Fibroblast of lung (primary cell): ENCODE measurements around the gene SH3PXD2A.

ENCODE experiments used
- EZH2 ChIP-seq: IDR thresholded peaks from 2 replicates; pipeline ENCODE4 v1.5.1; 2012; ENCODE audit warnings: low read length, control low read depth, mild to moderate bottlenecking; ENCODE audit errors: missing control alignments
- TF ChIP-seq, protein P1 (sequence below), 2 donors: IDR thresholded peaks in 1 of 2; conservative IDR thresholded peaks in 1 of 2; 1 replicate in 1 of 2; 2 replicates in 1 of 2; pipeline ENCODE4 v1.5.1; 2011 to 2012; ENCODE audit warnings: low read length in 2 of 2, control low read depth in 1 of 2, inconsistent platforms in 1 of 2, low read depth in 1 of 2, mild to moderate bottlenecking in 1 of 2

GRCh38 chr10:103669944-103670343, 185.4 kb downstream of the SH3PXD2A start:
- TF ChIP-seq EZH2, result no peak
- TF ChIP-seq, protein P1, sequence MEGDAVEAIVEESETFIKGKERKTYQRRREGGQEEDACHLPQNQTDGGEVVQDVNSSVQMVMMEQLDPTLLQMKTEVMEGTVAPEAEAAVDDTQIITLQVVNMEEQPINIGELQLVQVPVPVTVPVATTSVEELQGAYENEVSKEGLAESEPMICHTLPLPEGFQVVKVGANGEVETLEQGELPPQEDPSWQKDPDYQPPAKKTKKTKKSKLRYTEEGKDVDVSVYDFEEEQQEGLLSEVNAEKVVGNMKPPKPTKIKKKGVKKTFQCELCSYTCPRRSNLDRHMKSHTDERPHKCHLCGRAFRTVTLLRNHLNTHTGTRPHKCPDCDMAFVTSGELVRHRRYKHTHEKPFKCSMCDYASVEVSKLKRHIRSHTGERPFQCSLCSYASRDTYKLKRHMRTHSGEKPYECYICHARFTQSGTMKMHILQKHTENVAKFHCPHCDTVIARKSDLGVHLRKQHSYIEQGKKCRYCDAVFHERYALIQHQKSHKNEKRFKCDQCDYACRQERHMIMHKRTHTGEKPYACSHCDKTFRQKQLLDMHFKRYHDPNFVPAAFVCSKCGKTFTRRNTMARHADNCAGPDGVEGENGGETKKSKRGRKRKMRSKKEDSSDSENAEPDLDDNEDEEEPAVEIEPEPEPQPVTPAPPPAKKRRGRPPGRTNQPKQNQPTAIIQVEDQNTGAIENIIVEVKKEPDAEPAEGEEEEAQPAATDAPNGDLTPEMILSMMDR (conservative IDR thresholded peaks at IDR 0.05 in 1 of 2, IDR thresholded peaks at IDR 0.05 in 1 of 2; ENCODE audit: low read depth in 1 of 2, low read length in 2 of 2), result no peak
